Mesothelial cell of epicardium (in vitro differentiated cells): ENCODE measurements around the gene SLC9A6. TPM values are rescaled to one million over a fixed set of nuclear protein-coding genes. Genes with fewer than 3 reads are reported as not detected.

Experiments used
- DNase-seq, 2 experiments: peaks; one replicate each; pipeline ENCODE4 v3.0.0; 2021; ENCODE audit warnings: low spot score in 2 of 2; ENCODE audit not compliant: unreplicated experiment in 2 of 2
- H3K27ac Mint-ChIP-seq: 2 replicates; pipeline ENCODE4 v1.8.0; 2021; ENCODE audit warnings: mixed read lengths
- H3K27me3 Mint-ChIP-seq: 2 replicates; pipeline ENCODE4 v1.8.0; 2021; ENCODE audit warnings: low read depth, mixed read lengths
- H3K36me3 Mint-ChIP-seq: 2 replicates; pipeline ENCODE4 v1.8.0; 2021; ENCODE audit warnings: mixed read lengths
- H3K4me1 Mint-ChIP-seq: 2 replicates; pipeline ENCODE4 v1.8.0; 2021; ENCODE audit warnings: mixed read lengths
- H3K4me3 Mint-ChIP-seq: 2 replicates; pipeline ENCODE4 v1.8.0; 2021; ENCODE audit warnings: mild to moderate bottlenecking, moderate library complexity, mixed read lengths
- H3K9me3 Mint-ChIP-seq: 2 replicates; pipeline ENCODE4 v1.8.0; 2021; ENCODE audit warnings: mixed read lengths
- total RNA-seq: library from RNA; stranded (reverse); gene quantifications from 3 replicates; pipeline ENCODE4 v1.2.1, GENCODE V29; 2021
- TF ChIP-seq, protein P1 (sequence below): fragments of 200-600 bp; sonication (generic); IDR thresholded peaks from one replicate; pipeline ENCODE4 v1.5.0; 2021; ENCODE audit warnings: antibody characterized with exemption; ENCODE audit not compliant: unreplicated experiment

Gene SLC9A6
- total RNA-seq, 1 donor from 2014 or later, result 14.1 TPM

DNA sequence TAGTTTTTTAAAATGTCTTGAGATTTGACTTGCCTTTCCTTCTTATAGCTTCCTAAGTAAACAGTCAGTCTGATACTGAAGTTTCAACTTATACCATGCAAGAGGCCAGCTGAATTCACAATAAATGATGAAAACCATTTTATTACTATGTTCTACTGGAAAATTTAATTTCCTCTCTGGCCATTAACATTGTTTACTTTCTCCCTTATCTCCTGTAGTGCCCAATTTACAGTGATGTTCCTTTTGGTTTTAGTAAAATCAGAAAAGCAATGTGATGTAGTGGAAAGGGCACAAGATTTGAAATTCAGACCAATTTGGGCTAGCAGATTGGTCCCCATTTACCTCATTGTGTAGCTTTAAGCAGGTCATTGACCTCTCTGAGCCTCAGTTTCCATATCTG is 54.2 kb downstream of the SLC9A6 start:
- Mint-ChIP-seq H3K27ac (no peak overlapping the region), H3K4me3 (no peak overlapping the region), H3K4me1 (no peaks in the 10 kb centered on the region), H3K27me3 (no peaks in the 10 kb centered on the region), H3K36me3 (peaks cover 14% of the 10 kb centered on the region), H3K9me3 (no peaks in the 10 kb centered on the region)
- TF ChIP-seq, protein P1, sequence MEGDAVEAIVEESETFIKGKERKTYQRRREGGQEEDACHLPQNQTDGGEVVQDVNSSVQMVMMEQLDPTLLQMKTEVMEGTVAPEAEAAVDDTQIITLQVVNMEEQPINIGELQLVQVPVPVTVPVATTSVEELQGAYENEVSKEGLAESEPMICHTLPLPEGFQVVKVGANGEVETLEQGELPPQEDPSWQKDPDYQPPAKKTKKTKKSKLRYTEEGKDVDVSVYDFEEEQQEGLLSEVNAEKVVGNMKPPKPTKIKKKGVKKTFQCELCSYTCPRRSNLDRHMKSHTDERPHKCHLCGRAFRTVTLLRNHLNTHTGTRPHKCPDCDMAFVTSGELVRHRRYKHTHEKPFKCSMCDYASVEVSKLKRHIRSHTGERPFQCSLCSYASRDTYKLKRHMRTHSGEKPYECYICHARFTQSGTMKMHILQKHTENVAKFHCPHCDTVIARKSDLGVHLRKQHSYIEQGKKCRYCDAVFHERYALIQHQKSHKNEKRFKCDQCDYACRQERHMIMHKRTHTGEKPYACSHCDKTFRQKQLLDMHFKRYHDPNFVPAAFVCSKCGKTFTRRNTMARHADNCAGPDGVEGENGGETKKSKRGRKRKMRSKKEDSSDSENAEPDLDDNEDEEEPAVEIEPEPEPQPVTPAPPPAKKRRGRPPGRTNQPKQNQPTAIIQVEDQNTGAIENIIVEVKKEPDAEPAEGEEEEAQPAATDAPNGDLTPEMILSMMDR, result no peak
- DNase-seq, result no peak

DNA sequence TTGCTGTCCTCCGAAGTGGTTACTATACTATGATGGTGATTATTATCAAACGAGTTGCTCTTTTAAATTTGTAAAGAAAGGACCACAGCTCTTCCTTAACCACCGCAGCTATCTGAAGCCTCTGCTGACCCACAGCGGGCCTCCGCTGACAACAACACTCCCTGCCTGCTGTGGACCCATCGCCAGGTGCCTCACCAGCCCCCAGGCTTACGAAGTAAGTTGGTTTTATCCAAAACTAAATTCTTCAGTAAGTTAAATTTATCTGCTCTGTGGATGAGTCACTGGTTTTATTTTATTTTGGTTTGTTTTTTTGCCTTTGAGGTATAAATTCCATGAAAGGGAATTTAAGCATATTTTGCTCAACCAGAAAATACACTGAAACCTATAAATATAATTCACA is 54.7 kb downstream of the SLC9A6 start:
- H3K27me3 Mint-ChIP-seq, result no peaks in the 10 kb centered on the region
- no peak overlapping the region for H3K4me3 Mint-ChIP-seq
- H3K4me1 Mint-ChIP-seq, result no peaks in the 10 kb centered on the region
- no peaks in the 10 kb centered on the region for H3K9me3 Mint-ChIP-seq
- H3K36me3 Mint-ChIP-seq, result peaks cover 14% of the 10 kb centered on the region
- no peak overlapping the region for H3K27ac Mint-ChIP-seq
- DNase-seq, result no peak
- TF ChIP-seq, protein P1, result no peak

DNA sequence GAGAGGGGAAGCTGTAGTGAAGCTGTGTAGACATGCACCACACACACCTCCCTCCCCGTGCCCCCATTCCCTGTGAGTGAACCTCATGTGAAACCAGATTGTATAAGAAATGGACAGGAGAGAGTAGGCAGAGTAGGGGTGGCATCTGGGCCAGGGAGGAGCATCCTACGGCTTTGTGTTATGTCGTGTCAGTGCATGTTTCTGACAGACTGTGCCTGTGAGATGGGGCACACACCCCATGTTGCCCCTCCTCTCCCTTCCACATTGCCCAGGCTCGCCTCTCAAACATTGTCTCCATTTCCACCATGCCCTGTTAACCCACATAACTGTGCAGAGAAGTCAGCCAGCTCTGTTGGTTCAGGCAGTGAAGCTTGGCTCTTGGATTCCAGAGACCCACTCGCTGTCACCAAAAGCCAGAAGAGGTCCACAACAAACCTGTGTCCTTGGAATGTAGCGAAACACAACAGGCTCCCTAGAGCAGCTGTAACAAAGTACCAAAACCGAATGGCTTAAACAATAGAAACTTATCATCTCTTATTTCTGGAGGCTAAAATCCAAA is 56.1 kb downstream of the SLC9A6 start:
- TF ChIP-seq, protein P1, result no peak
- no peaks in the 10 kb centered on the region for H3K4me1 Mint-ChIP-seq
- H3K9me3 Mint-ChIP-seq, result no peaks in the 10 kb centered on the region
- no peaks in the 10 kb centered on the region for H3K27me3 Mint-ChIP-seq
- no peak overlapping the region for H3K27ac Mint-ChIP-seq
- H3K36me3 Mint-ChIP-seq, result peaks cover 18% of the 10 kb centered on the region
- no peak for DNase-seq
- H3K4me3 Mint-ChIP-seq, result no peak overlapping the region

DNA sequence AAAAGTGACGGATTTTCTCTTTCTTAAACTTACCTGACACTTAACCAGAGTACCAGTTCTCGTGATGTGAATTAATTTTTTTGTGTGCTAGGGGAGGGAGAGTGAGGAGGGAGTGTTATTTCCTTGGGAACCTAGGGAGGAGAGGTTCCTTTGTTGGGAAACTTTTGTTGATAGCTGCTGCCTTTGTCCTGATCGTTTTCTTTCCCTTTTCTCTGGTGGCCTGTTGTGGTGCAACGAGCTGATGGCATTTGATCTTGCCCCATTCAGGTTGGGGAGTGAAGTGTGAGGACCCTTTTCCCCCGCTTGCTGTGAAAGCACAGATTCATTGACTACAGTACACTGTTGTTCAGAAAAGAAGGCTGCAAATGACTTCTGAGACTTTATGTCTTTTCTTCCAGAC is 59.8 kb downstream of the SLC9A6 start:
- TF ChIP-seq, protein P1, result no peak
- no peak overlapping the region for H3K27ac Mint-ChIP-seq
- H3K9me3 Mint-ChIP-seq, result peaks cover 5% of the 10 kb centered on the region

GRCh38 chrX:136046295-136047015 is 61.2 kb downstream of the SLC9A6 start:
- H3K4me1 Mint-ChIP-seq, result no peaks in the 10 kb centered on the region
- H3K4me3 Mint-ChIP-seq, result no peak overlapping the region
- peaks cover 12% of the 10 kb centered on the region for H3K9me3 Mint-ChIP-seq
- no peaks in the 10 kb centered on the region for H3K27me3 Mint-ChIP-seq
- peaks cover 13% of the 10 kb centered on the region for H3K36me3 Mint-ChIP-seq
- no peak overlapping the region for H3K27ac Mint-ChIP-seq
- no peak for DNase-seq
- TF ChIP-seq, protein P1, result no peak

More for the DNA sequence above, 59.8 kb downstream of the SLC9A6 start:
- H3K4me1 Mint-ChIP-seq, result no peaks in the 10 kb centered on the region
- peaks cover 15% of the 10 kb centered on the region for H3K36me3 Mint-ChIP-seq
- no peak for DNase-seq
- no peaks in the 10 kb centered on the region for H3K27me3 Mint-ChIP-seq
- H3K4me3 Mint-ChIP-seq, result no peak overlapping the region
